B cell (primary cell): ENCODE measurements around the gene TCF12. TPM values are rescaled to one million over a fixed set of nuclear protein-coding genes. Genes with fewer than 3 reads are reported as not detected.

Experiments
- ATAC-seq: fragments of 200-7000 bp; cut with Tn5 transposase; one replicate; pipeline ENCODE4 v1.10.0; 2021; ENCODE audit warnings: low read depth, mild to moderate bottlenecking, moderate number of reproducible peaks, moderate library complexity
- CTCF ChIA-PET: fragments of 350-600 bp; sonication (Branson Sonifier 250); formaldehyde crosslinking; loops from one replicate; lab custom pipeline; 2021; ENCODE audit warnings: antibody characterized with exemption, inconsistent platforms; lab: Charles Lee
- POLR2A ChIA-PET: fragments of 350-600 bp; sonication (Branson Sonifier 250); formaldehyde crosslinking; loops from one replicate; lab custom pipeline; 2021; ENCODE audit warnings: antibody characterized with exemption; lab: Charles Lee
- DNase-seq: peaks from one replicate; pipeline ENCODE4 v3.0.0; 2013
- H2AFZ ChIP-seq: 2 replicates; pipeline ENCODE4 v1.6.1; 2012; ENCODE audit warnings: mild to moderate bottlenecking, low read depth, low read length; ENCODE audit not compliant: insufficient read depth, poor library complexity, severe bottlenecking
- H3K27ac ChIP-seq, 2 donors: 1 replicate in 1 of 2; 2 replicates in 1 of 2; pipeline ENCODE4 v1.5.1; 2012 to 2013; ENCODE audit warnings: low read length in 2 of 2, mild to moderate bottlenecking in 2 of 2, moderate library complexity in 1 of 2
- H3K27me3 ChIP-seq, 4 experiments: fragments of 200-600 bp in 1 of 4; sonication (generic) in 1 of 4; replicated peaks in 1 of 4; 1 replicate in 2 of 4; 2 replicates in 2 of 4; pipeline versions ENCODE4 v1.6.1 to v1.7.0; 2013 to 2016; ENCODE audit warnings: low read length in 3 of 4, mild to moderate bottlenecking in 2 of 4, mixed read lengths in 1 of 4, moderate library complexity in 1 of 4; ENCODE audit not compliant: insufficient read depth in 4 of 4, control insufficient read depth in 3 of 4; ENCODE audit errors: control extremely low read depth in 1 of 4
- H3K36me3 ChIP-seq, 2 experiments: replicated peaks in 1 of 2; 1 replicate in 1 of 2; 2 replicates in 1 of 2; pipeline versions ENCODE4 v1.6.1 to v1.7.1; 2013; ENCODE audit warnings: low read length in 1 of 2; ENCODE audit not compliant: insufficient read depth in 2 of 2, control insufficient read depth in 1 of 2; ENCODE audit errors: control extremely low read depth in 1 of 2, extremely low read depth in 1 of 2
- H3K4me1 ChIP-seq, 2 donors: fragments of 200-600 bp in 1 of 2; sonication (generic) in 1 of 2; 1 replicate in 1 of 2; 2 replicates in 1 of 2; pipeline versions ENCODE4 v1.5.1 to v1.6.1; 2013 to 2017; ENCODE audit warnings: low read length in 2 of 2; ENCODE audit not compliant: control insufficient read depth in 2 of 2, insufficient read depth in 2 of 2
- H3K4me2 ChIP-seq: replicated peaks from 2 replicates; pipeline ENCODE3; 2012; ENCODE audit warnings: mild to moderate bottlenecking, low read depth, low read length; ENCODE audit not compliant: poor library complexity, severe bottlenecking
- H3K4me3 ChIP-seq, 5 experiments: fragments of 200-600 bp in 1 of 5; sonication (generic) in 1 of 5; 1 replicate in 3 of 5; 2 replicates in 2 of 5; pipeline versions ENCODE4 v1.5.1 to v1.7.0; 2011 to 2016; ENCODE audit warnings: low read length in 4 of 5, mild to moderate bottlenecking in 4 of 5, low read depth in 2 of 5, control low read depth in 1 of 5, moderate library complexity in 1 of 5; ENCODE audit not compliant: insufficient read depth in 1 of 5; ENCODE audit errors: control extremely low read depth in 1 of 5, extremely low read depth in 1 of 5
- H3K79me2 ChIP-seq: fragments of 200-600 bp; sonication (generic); one replicate; pipeline ENCODE4 v1.6.0; 2016; ENCODE audit warnings: low read length; ENCODE audit not compliant: control insufficient read depth, insufficient read depth
- H3K9ac ChIP-seq: fragments of 200-600 bp; sonication (generic); 2 replicates; pipeline ENCODE4 v1.6.1; 2017; ENCODE audit warnings: mild to moderate bottlenecking, low read length, moderate library complexity
- H3K9me3 ChIP-seq, 3 donors: one replicate each; pipeline versions ENCODE4 v1.6.1 to v1.7.1; 2013; ENCODE audit warnings: low read length in 2 of 3; ENCODE audit not compliant: control insufficient read depth in 2 of 3, insufficient read depth in 1 of 3; ENCODE audit errors: control extremely low read depth in 1 of 3
- H4K20me1 ChIP-seq: 2 replicates; pipeline ENCODE4 v1.6.0; 2012; ENCODE audit warnings: mild to moderate bottlenecking, low read length; ENCODE audit not compliant: insufficient read depth, control insufficient read depth, poor library complexity, severe bottlenecking
- H3K27ac Mint-ChIP-seq: one replicate; pipeline ENCODE4 v1.8.0; 2021; ENCODE audit warnings: mixed read lengths
- H3K27me3 Mint-ChIP-seq: one replicate; pipeline ENCODE4 v1.8.0; 2021; ENCODE audit warnings: mixed read lengths
- H3K4me1 Mint-ChIP-seq: one replicate; pipeline ENCODE4 v1.8.0; 2021; ENCODE audit warnings: mixed read lengths
- H3K4me3 Mint-ChIP-seq: one replicate; pipeline ENCODE4 v1.8.0; 2021; ENCODE audit warnings: mixed read lengths
- H3K9me3 Mint-ChIP-seq: one replicate; pipeline ENCODE4 v1.8.0; 2022; ENCODE audit warnings: mixed read lengths; ENCODE audit not compliant: insufficient read depth
- EZH2 ChIP-seq: IDR thresholded peaks from 2 replicates; pipeline ENCODE4 v1.6.1; 2012; ENCODE audit warnings: borderline replicate concordance, low read depth, mild to moderate bottlenecking, moderate library complexity, low read length; ENCODE audit not compliant: insufficient read depth, poor library complexity, severe bottlenecking
- WGBS: methylation state at CpG from one replicate; pipeline ENCODE4 v1.1.5; 2013; ENCODE audit warnings: missing lambda C conversion rate; ENCODE audit not compliant: insufficient coverage; 5-methylcytosine and 5-hydroxymethylcytosine counted together
- intact Hi-C: fragments of 100-400 bp; cut with micrococcal nuclease; formaldehyde crosslinking; loops from one replicate; pipeline ENCODE4 v1.10.0; 2022
- polyA plus RNA-seq: library from polyadenylated mRNA; depleted of rRNA; stranded (reverse); fragments of >200 nt; gene quantifications from 2 replicates; pipeline ENCODE4 v1.2.3, GENCODE V29; 2012
- total RNA-seq, 2 donors: library from RNA; stranded (reverse); fragments of 120-200 nt in 1 of 2; gene quantifications; 1 replicate in 1 of 2; 2 replicates in 1 of 2; pipeline versions ENCODE4 v1.2.3 to v1.2.4, GENCODE V29; 2013 to 2022
- TF ChIP-seq, protein P1 (sequence below): fragments of 200-600 bp; IDR thresholded peaks from one replicate; pipeline ENCODE4 v1.8.0; 2022; ENCODE audit warnings: antibody characterized with exemption, mild to moderate bottlenecking

TCF12 gene
- total and polyA plus RNA-seq, 2 donors (not counting 1 experiment from before 2014, with no cell fraction given) = 27.1 to 131 TPM

- 100% methylated on average over 1 of the region's 1 CpG for WGBS
- no peak overlapping the region for H3K4me2 ChIP-seq
- H3K27ac ChIP-seq = no peak overlapping the region
- H3K9me3 ChIP-seq = peaks cover 0 to 15% (median 14%) of the 10 kb centered on the region in 3 donors
- ChIA-PET POLR2A (interaction anchor here (0.7 kb wide), 1 partner anchor 491 kb away, joined by 3 read pairs; no protein-coding TSS in a partner anchor), CTCF (interaction anchor here (0.7 to 10.9 kb wide), 4 partner anchors 8 to 375 kb away, joined by 3 to 323 read pairs (median 6); no protein-coding TSS in a partner anchor)
- Mint-ChIP-seq H3K27ac (no peak overlapping the region), H3K4me3 (no peak overlapping the region), H3K4me1 (peaks cover 21% of the 10 kb centered on the region), H3K9me3 (peaks cover 9% of the 10 kb centered on the region), H3K27me3 (no peaks in the 10 kb centered on the region)
- H3K4me1 ChIP-seq = peaks cover 7 to 10% of the 10 kb centered on the region in 2 donors
- TF ChIP-seq EZH2 = no peak
- TF ChIP-seq, protein P1, sequence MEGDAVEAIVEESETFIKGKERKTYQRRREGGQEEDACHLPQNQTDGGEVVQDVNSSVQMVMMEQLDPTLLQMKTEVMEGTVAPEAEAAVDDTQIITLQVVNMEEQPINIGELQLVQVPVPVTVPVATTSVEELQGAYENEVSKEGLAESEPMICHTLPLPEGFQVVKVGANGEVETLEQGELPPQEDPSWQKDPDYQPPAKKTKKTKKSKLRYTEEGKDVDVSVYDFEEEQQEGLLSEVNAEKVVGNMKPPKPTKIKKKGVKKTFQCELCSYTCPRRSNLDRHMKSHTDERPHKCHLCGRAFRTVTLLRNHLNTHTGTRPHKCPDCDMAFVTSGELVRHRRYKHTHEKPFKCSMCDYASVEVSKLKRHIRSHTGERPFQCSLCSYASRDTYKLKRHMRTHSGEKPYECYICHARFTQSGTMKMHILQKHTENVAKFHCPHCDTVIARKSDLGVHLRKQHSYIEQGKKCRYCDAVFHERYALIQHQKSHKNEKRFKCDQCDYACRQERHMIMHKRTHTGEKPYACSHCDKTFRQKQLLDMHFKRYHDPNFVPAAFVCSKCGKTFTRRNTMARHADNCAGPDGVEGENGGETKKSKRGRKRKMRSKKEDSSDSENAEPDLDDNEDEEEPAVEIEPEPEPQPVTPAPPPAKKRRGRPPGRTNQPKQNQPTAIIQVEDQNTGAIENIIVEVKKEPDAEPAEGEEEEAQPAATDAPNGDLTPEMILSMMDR = no peak
- H3K27me3 ChIP-seq = no peaks in the 10 kb centered on the region
- intact Hi-C loops = loop anchor here (2.0 kb wide), 1 partner anchor 17 kb away; no protein-coding TSS in a partner anchor
- H4K20me1 ChIP-seq = no peaks in the 10 kb centered on the region
- H2AFZ ChIP-seq = no peak overlapping the region
- H3K9ac ChIP-seq = no peak overlapping the region
- peaks cover 6% of the 10 kb centered on the region for H3K79me2 ChIP-seq
- no peak for ATAC-seq
- H3K4me3 ChIP-seq = no peak overlapping the region
- no peak for DNase-seq
- peaks cover 0 to 5% of the 10 kb centered on the region in 2 experiments for H3K36me3 ChIP-seq
Measured at GRCh38 chr15:57152133-57152532, 233.7 kb downstream of the TCF12 start.

- CTCF ChIA-PET = interaction anchor here (1.0 to 10.9 kb wide), 4 partner anchors 20 to 387 kb away, joined by 4 to 323 read pairs (median 6); no protein-coding TSS in a partner anchor
- H3K27me3 ChIP-seq = no peaks in the 10 kb centered on the region
- no peak overlapping the region for H2AFZ ChIP-seq
- POLR2A ChIA-PET = interaction anchor here (0.7 kb wide), 1 partner anchor 491 kb away, joined by 3 read pairs; no protein-coding TSS in a partner anchor
- TF ChIP-seq, protein P1 = no peak
- TF ChIP-seq EZH2 = no peak
- no peak overlapping the region for H3K4me2 ChIP-seq
- intact Hi-C loops = loop anchor here (2.0 kb wide), 1 partner anchor 18 kb away; no protein-coding TSS in a partner anchor
- peaks cover 6% of the 10 kb centered on the region for H3K79me2 ChIP-seq
- Mint-ChIP-seq H3K4me3 (no peak overlapping the region), H3K9me3 (peaks cover 9% of the 10 kb centered on the region), H3K27ac (peak overlapping the region; percentile 28), H3K4me1 (peaks cover 18% of the 10 kb centered on the region), H3K27me3 (no peaks in the 10 kb centered on the region)
- no peak overlapping the region for H3K27ac ChIP-seq
- DNase-seq (no peak), ATAC-seq (no peak)
- H3K9me3 ChIP-seq = peaks cover 0 to 15% (median 14%) of the 10 kb centered on the region in 3 donors
- H3K36me3 ChIP-seq = peaks cover 0 to 5% of the 10 kb centered on the region in 2 experiments
- peaks cover 4% of the 10 kb centered on the region in 2 donors for H3K4me1 ChIP-seq
- WGBS = no CpG with 5 or more reads among the region's 3 CpGs
- no peak overlapping the region for H3K4me3 ChIP-seq
- no peaks in the 10 kb centered on the region for H4K20me1 ChIP-seq
- H3K9ac ChIP-seq = no peak overlapping the region
Measured at GRCh38 chr15:57152666-57153539, 234.5 kb downstream of the TCF12 start.
